Panc1 (cell line): ENCODE data around the gene IGFBP7. TPM values are rescaled to one million over a fixed set of nuclear protein-coding genes. Genes with fewer than 3 reads are reported as not detected.

ENCODE experiments used
- ATAC-seq: fragments of 200-7000 bp; cut with Tn5 transposase; 2 replicates; pipeline ENCODE4 v1.9.1; 2020; ENCODE audit warnings: mild to moderate bottlenecking, moderate library complexity
- BruUV-seq: library from RNA; stranded (reverse); fragments of 400-500 nt; replicated peaks from 2 replicates; lab custom pipeline; 2021; lab: Mats Ljungman, UMichigan
- CTCF ChIA-PET: fragments of 300-600 bp; sonication (Branson Sonifier 250); formaldehyde crosslinking; loops from one replicate; lab custom pipeline; 2022; ENCODE audit warnings: antibody characterized with exemption; lab: Charles Lee
- POLR2A ChIA-PET: fragments of 300-600 bp; sonication (Branson Sonifier 250); formaldehyde crosslinking; loops from one replicate; lab custom pipeline; 2022; ENCODE audit warnings: antibody characterized with exemption; lab: Charles Lee
- DNase-seq: peaks from one replicate; pipeline ENCODE4 v3.0.0-alpha.2; 2010; ENCODE audit warnings: low read depth, low spot score
- H3K27ac ChIP-seq: 2 replicates; pipeline ENCODE4 v1.5.1; 2011; ENCODE audit warnings: mild to moderate bottlenecking, low read length, inconsistent platforms
- H3K27me3 ChIP-seq: fragments of 200-500 bp; sonication (Bioruptor generic); 2 replicates; pipeline ENCODE4 v1.6.0; 2014; ENCODE audit warnings: low read length, inconsistent platforms; ENCODE audit not compliant: control insufficient read depth, insufficient read depth
- H3K36me3 ChIP-seq: fragments of 200-500 bp; sonication (Bioruptor generic); 2 replicates; pipeline ENCODE4 v1.5.1; 2014; ENCODE audit warnings: inconsistent platforms, mild to moderate bottlenecking, low read length, moderate library complexity; ENCODE audit not compliant: control insufficient read depth, insufficient read depth
- H3K4me1 ChIP-seq: 2 replicates; pipeline ENCODE4 v1.5.1; 2011; ENCODE audit warnings: inconsistent platforms, mild to moderate bottlenecking, low read length, moderate library complexity; ENCODE audit not compliant: control insufficient read depth, insufficient read depth
- H3K4me3 ChIP-seq, 2 experiments: 2 replicates each; pipeline ENCODE4 v1.5.1; 2011 to 2012; ENCODE audit warnings: low read depth in 2 of 2, low read length in 2 of 2, mild to moderate bottlenecking in 2 of 2, inconsistent platforms in 1 of 2, moderate library complexity in 1 of 2
- H3K9me3 ChIP-seq: fragments of 200-500 bp; sonication (Bioruptor generic); 2 replicates; pipeline ENCODE4 v1.5.1; 2014; ENCODE audit warnings: low read depth, mild to moderate bottlenecking, inconsistent platforms, low read length, moderate library complexity; ENCODE audit not compliant: control insufficient read depth, insufficient read depth
- POLR2AphosphoS5 ChIP-seq: IDR thresholded peaks from 2 replicates; pipeline ENCODE4 v1.6.1; 2012; ENCODE audit warnings: mild to moderate bottlenecking, low read depth, low read length, moderate library complexity
- SIN3A ChIP-seq: IDR thresholded peaks from 2 replicates; pipeline ENCODE4 v1.6.1; 2012; ENCODE audit warnings: low read depth, mild to moderate bottlenecking, low read length, moderate library complexity, borderline replicate concordance; ENCODE audit not compliant: insufficient read depth
- TCF7L2 ChIP-seq: IDR thresholded peaks from 2 replicates; pipeline ENCODE4 v1.6.1; 2011; ENCODE audit warnings: mild to moderate bottlenecking, low read depth, low read length, inconsistent platforms
- in situ Hi-C: cut with HindIII; loops from 2 replicates; pipeline ENCODE4 v1.10.0; 2016; ENCODE audit warnings: low sequenced_read_pairs, low pct_unique_long_range_greater_than_20kb
- intact Hi-C: fragments of 100-400 bp; cut with micrococcal nuclease; formaldehyde crosslinking; loops from one replicate; pipeline ENCODE4 v1.10.0; 2022; ENCODE audit not compliant: unreplicated experiment
- total RNA-seq: library from RNA; stranded (reverse); gene quantifications from one replicate; pipeline ENCODE4 v1.2.1, GENCODE V29; 2021; ENCODE audit not compliant: unreplicated experiment
- TF ChIP-seq, protein P1 (sequence below): fragments of 450-650 bp; IDR thresholded peaks from 2 replicates; pipeline ENCODE4 v1.5.1; 2017; ENCODE audit warnings: mild to moderate bottlenecking
- TF ChIP-seq, protein P2 (sequence below), 2 experiments: IDR thresholded peaks; 2 replicates each; pipeline ENCODE4 v1.6.1; 2011 to 2012; ENCODE audit warnings: low read depth in 2 of 2, control low read depth in 1 of 2, low read length in 1 of 2, mild to moderate bottlenecking in 1 of 2, moderate library complexity in 1 of 2; ENCODE audit not compliant: insufficient read depth in 1 of 2

Gene IGFBP7
- total RNA-seq, 1 experiment from 2014 or later: 9.5 TPM

DNA sequence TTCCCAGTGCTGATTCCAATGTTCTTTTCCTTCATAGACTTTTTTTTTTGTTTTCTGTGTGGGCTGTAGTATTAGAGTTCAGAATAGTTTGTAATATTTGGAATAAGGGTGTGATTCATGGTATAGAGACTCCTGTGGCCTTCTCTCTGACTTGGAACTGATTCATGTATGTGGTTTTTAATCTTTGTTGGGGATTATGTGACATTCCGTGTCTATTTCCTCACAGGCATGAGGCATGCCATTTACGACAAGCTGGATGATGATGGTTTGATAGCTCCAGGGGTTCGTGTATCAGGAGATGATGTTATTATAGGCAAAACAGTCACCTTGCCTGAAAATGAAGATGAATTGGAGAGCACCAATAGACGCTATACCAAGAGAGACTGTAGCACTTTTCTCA is 87.1 kb downstream of the IGFBP7 start:
- no peaks in the 10 kb centered on the region for H3K27me3 ChIP-seq
- TF ChIP-seq, protein P1, sequence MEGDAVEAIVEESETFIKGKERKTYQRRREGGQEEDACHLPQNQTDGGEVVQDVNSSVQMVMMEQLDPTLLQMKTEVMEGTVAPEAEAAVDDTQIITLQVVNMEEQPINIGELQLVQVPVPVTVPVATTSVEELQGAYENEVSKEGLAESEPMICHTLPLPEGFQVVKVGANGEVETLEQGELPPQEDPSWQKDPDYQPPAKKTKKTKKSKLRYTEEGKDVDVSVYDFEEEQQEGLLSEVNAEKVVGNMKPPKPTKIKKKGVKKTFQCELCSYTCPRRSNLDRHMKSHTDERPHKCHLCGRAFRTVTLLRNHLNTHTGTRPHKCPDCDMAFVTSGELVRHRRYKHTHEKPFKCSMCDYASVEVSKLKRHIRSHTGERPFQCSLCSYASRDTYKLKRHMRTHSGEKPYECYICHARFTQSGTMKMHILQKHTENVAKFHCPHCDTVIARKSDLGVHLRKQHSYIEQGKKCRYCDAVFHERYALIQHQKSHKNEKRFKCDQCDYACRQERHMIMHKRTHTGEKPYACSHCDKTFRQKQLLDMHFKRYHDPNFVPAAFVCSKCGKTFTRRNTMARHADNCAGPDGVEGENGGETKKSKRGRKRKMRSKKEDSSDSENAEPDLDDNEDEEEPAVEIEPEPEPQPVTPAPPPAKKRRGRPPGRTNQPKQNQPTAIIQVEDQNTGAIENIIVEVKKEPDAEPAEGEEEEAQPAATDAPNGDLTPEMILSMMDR: no peak
- TF ChIP-seq, protein P2, sequence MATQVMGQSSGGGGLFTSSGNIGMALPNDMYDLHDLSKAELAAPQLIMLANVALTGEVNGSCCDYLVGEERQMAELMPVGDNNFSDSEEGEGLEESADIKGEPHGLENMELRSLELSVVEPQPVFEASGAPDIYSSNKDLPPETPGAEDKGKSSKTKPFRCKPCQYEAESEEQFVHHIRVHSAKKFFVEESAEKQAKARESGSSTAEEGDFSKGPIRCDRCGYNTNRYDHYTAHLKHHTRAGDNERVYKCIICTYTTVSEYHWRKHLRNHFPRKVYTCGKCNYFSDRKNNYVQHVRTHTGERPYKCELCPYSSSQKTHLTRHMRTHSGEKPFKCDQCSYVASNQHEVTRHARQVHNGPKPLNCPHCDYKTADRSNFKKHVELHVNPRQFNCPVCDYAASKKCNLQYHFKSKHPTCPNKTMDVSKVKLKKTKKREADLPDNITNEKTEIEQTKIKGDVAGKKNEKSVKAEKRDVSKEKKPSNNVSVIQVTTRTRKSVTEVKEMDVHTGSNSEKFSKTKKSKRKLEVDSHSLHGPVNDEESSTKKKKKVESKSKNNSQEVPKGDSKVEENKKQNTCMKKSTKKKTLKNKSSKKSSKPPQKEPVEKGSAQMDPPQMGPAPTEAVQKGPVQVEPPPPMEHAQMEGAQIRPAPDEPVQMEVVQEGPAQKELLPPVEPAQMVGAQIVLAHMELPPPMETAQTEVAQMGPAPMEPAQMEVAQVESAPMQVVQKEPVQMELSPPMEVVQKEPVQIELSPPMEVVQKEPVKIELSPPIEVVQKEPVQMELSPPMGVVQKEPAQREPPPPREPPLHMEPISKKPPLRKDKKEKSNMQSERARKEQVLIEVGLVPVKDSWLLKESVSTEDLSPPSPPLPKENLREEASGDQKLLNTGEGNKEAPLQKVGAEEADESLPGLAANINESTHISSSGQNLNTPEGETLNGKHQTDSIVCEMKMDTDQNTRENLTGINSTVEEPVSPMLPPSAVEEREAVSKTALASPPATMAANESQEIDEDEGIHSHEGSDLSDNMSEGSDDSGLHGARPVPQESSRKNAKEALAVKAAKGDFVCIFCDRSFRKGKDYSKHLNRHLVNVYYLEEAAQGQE (IDR thresholded peaks at IDR 0.05; ENCODE audit: insufficient read depth in 1 of 2, low read depth in 2 of 2, low read length in 1 of 2): no peak
- TF ChIP-seq SIN3A (no peak), TCF7L2 (no peak), POLR2AphosphoS5 (no peak)
- in situ Hi-C loops: no loop called here
- DNase-seq: no peak
- CTCF ChIA-PET: no interaction called here
- BruUV-seq: no TSS peak
- no peaks in the 10 kb centered on the region for H3K4me1 ChIP-seq
- ATAC-seq: no peak
- no peak overlapping the region for H3K4me3 ChIP-seq
- intact Hi-C loops: no loop called here
- no peaks in the 10 kb centered on the region for H3K9me3 ChIP-seq
- no peak overlapping the region for H3K27ac ChIP-seq
- POLR2A ChIA-PET: no interaction called here
- H3K36me3 ChIP-seq: peaks cover 19% of the 10 kb centered on the region

DNA sequence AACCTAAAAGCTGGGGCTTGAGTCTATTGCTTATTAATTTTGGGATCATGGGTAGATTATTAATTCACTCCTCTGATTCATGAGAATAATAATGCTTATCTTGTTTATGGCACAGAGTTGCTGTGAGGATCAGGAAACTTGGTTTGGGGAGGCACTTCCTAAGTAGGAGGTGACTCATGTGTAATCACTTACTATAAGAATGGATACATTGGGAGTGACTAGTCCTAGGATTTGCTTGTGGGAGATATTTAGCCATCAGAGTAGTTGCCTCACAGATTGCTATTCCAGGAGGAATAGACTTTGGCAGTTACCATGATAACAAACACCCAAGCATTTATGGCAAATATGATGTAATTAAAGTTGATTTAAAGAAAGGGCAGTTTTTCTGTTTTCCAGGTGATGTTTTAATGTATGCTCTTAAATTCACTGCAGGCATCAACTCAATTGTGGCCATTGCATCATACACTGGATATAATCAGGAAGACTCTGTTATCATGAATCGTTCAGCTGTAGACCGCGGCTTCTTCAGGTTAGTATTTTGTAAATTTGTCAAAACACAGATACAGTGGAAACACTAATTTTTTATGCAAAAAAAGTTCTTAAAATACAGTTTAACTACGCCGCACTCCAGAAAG is 89.6 kb downstream of the IGFBP7 start:
- in situ Hi-C loops: no loop called here
- CTCF ChIA-PET: no interaction called here
- BruUV-seq: no TSS peak

More for the DNA sequence above, 89.6 kb downstream of the IGFBP7 start:
- ATAC-seq (no peak), DNase-seq (no peak)
- Histone ChIP-seq H3K4me3 (no peak overlapping the region), H3K27me3 (no peaks in the 10 kb centered on the region), H3K9me3 (no peaks in the 10 kb centered on the region), H3K27ac (no peak overlapping the region), H3K4me1 (no peaks in the 10 kb centered on the region), H3K36me3 (peaks cover 23% of the 10 kb centered on the region)
- intact Hi-C loops: no loop called here
- POLR2A ChIA-PET: no interaction called here
- TF ChIP-seq, protein P2 (IDR thresholded peaks at IDR 0.05; ENCODE audit: insufficient read depth in 1 of 2, low read depth in 2 of 2, low read length in 1 of 2): no peak
- no peak for TF ChIP-seq POLR2AphosphoS5
- no peak for TF ChIP-seq TCF7L2
- TF ChIP-seq SIN3A: no peak
- TF ChIP-seq, protein P1: no peak
